GM21717 (cell line): ENCODE measurements around the gene GPATCH8.

Experiments
- ATAC-seq: cut with Tn5 transposase; IDR thresholded peaks from one replicate; pipeline ENCODE4 v1.9.1; 2021; ENCODE audit warnings: mild to moderate bottlenecking, moderate library complexity; ENCODE audit not compliant: unreplicated experiment

GPATCH8 gene

GRCh38 chr17:44464037-44464436 is 39.2 kb downstream of the GPATCH8 start:
- ATAC-seq: no peak

- ATAC-seq: no peak
Observed at GRCh38 chr17:44451832-44452231, 51.4 kb downstream of the GPATCH8 start.

GRCh38 chr17:44451016-44451627 is 52.1 kb downstream of the GPATCH8 start:
- ATAC-seq: no peak

GRCh38 chr17:44448412-44448811 is 54.8 kb downstream of the GPATCH8 start:
- no peak for ATAC-seq

GRCh38 chr17:44444735-44445105 is 58.5 kb downstream of the GPATCH8 start:
- no peak for ATAC-seq

- ATAC-seq: no peak
Observed at GRCh38 chr17:44442806-44443205, 60.4 kb downstream of the GPATCH8 start.

- ATAC-seq: no peak
Observed at GRCh38 chr17:44439168-44439567, 64.0 kb downstream of the GPATCH8 start.

GRCh38 chr17:44438636-44439035 is 64.6 kb downstream of the GPATCH8 start:
- ATAC-seq: no peak

- no peak for ATAC-seq
Observed at GRCh38 chr17:44436336-44436735, 66.9 kb downstream of the GPATCH8 start.

GRCh38 chr17:44432254-44433157 is 70.7 kb downstream of the GPATCH8 start:
- ATAC-seq: no peak

GRCh38 chr17:44424828-44425461 is 78.3 kb downstream of the GPATCH8 start:
- ATAC-seq: no peak

GRCh38 chr17:44417553-44417952 is 85.7 kb downstream of the GPATCH8 start:
- no peak for ATAC-seq

- ATAC-seq: no peak
Observed at GRCh38 chr17:44416558-44417289, 86.5 kb downstream of the GPATCH8 start.

GRCh38 chr17:44414394-44415155 is 88.6 kb downstream of the GPATCH8 start:
- no peak for ATAC-seq

- ATAC-seq: no peak
Observed at GRCh38 chr17:44409309-44410028, 93.7 kb downstream of the GPATCH8 start.

GRCh38 chr17:44408786-44409185 is 94.4 kb downstream of the GPATCH8 start:
- no peak for ATAC-seq

- ATAC-seq: no peak
Observed at GRCh38 chr17:44402564-44403172, 100.5 kb downstream of the GPATCH8 start.

- ATAC-seq: no peak
Observed at GRCh38 chr17:44400226-44400847, 102.9 kb downstream of the GPATCH8 start.
